ENCODE measurements around the gene FHIT. TPM values are rescaled to one million over a fixed set of nuclear protein-coding genes. Genes with fewer than 3 reads are reported as not detected.

The FHIT gene
- total RNA-seq, 1 donor from 2014 or later = 5.7 TPM

DNA sequence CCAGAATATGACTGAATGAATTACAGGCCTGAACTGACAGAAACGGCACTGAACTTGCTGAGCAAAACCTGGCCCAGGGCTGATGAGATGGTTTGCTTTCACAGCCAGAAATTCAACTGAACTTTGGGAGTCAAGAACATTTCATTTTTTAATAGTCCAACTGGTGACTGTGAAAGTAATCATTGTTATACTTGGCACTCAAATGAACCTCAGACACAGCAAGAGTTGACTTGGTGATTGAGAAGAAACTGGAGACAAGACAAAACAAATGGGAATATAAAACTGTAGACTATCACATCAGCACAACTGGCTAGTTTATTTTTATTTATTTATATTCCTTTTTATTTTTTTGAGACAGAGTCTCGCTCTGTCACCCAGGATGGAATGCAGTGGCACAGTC, 1342.6 kb downstream of the FHIT start:
- no peaks in the 10 kb centered on the region for H3K27me3 ChIP-seq
- H3K4me1 ChIP-seq = no peaks in the 10 kb centered on the region
- peaks cover 4% of the 10 kb centered on the region for H3K27me3 Mint-ChIP-seq (ENCODE audit: insufficient read depth, low read depth)
- no peak overlapping the region for H3K4me3 ChIP-seq
- no peak overlapping the region for H3K9ac ChIP-seq
- H3K36me3 Mint-ChIP-seq = no peaks in the 10 kb centered on the region
- H3K4me3 Mint-ChIP-seq = no peak overlapping the region
- no peaks in the 10 kb centered on the region for H3K9me3 ChIP-seq (ENCODE audit: low read depth)
- TF ChIP-seq EZH2 (IDR thresholded peaks at IDR 0.05) (no peak), CTCF (IDR thresholded peaks at IDR 0.05) (no peak), EZH2phosphoT487 (IDR thresholded peaks at IDR 0.05) (no peak)
- H3K27ac ChIP-seq = no peak overlapping the region
- H4K20me1 ChIP-seq (ENCODE audit: low read depth) = no peaks in the 10 kb centered on the region
- H3F3A ChIP-seq (ENCODE audit: low read depth) = no peaks in the 10 kb centered on the region
- no peaks in the 10 kb centered on the region for H3K4me1 Mint-ChIP-seq
- no peaks in the 10 kb centered on the region for H3K9me3 Mint-ChIP-seq
- no peak overlapping the region for H3K4me2 ChIP-seq
- H3K27ac Mint-ChIP-seq = no peak overlapping the region
- no peaks in the 10 kb centered on the region for H3K79me2 ChIP-seq (ENCODE audit: low read depth)
- no peaks in the 10 kb centered on the region for H3K36me3 ChIP-seq
- H2AFZ ChIP-seq (replicated peaks) = no peak overlapping the region
- no peak for DNase-seq (ENCODE audit: low spot score)

GRCh38 chr3:59908280-59908679, 1343.0 kb downstream of the FHIT start:
- H3K4me1 Mint-ChIP-seq = no peaks in the 10 kb centered on the region
- DNase-seq (ENCODE audit: low spot score) = peak; percentile 70

DNA sequence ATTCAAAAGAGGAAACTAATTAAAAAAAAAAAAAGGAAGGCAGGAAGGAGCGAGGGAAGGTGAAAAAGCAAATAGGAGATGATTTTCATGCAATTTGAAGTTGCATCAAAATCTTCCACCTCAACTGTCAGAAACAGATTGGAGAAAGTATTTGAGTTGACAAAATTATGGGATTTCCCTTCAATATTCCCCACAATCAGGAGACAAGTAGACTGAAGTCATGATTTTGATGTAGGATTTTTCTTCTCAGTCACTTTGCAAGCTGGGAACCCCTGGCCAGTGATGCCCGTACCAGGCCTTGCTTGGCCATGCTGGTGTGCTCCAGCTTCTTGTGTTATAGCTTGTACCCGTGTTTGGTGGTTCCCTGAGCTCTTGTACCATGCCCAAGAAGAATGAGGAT, 1347.0 kb downstream of the FHIT start:
- Mint-ChIP-seq H3K4me3 (no peak overlapping the region), H3K9me3 (no peaks in the 10 kb centered on the region), H3K4me1 (no peaks in the 10 kb centered on the region), H3K36me3 (no peaks in the 10 kb centered on the region), H3K27ac (no peak overlapping the region), H3K27me3 (ENCODE audit: insufficient read depth, low read depth) (peaks cover 2% of the 10 kb centered on the region)
- no peak for DNase-seq (ENCODE audit: low spot score)
- Histone ChIP-seq H3K27ac (no peak overlapping the region), H3F3A (ENCODE audit: low read depth) (no peaks in the 10 kb centered on the region), H3K4me2 (no peak overlapping the region), H3K9ac (no peak overlapping the region), H2AFZ (replicated peaks) (no peak overlapping the region), H3K79me2 (ENCODE audit: low read depth) (no peaks in the 10 kb centered on the region), H3K4me1 (no peaks in the 10 kb centered on the region), H3K9me3 (ENCODE audit: low read depth) (no peaks in the 10 kb centered on the region), H3K27me3 (no peaks in the 10 kb centered on the region), H3K4me3 (no peak overlapping the region), H3K36me3 (no peaks in the 10 kb centered on the region), H4K20me1 (ENCODE audit: low read depth) (no peaks in the 10 kb centered on the region)
- TF ChIP-seq EZH2phosphoT487 (IDR thresholded peaks at IDR 0.05) = no peak
- no peak for TF ChIP-seq EZH2 (IDR thresholded peaks at IDR 0.05)
- TF ChIP-seq CTCF (IDR thresholded peaks at IDR 0.05) = no peak

More at GRCh38 chr3:59908280-59908679, 1343.0 kb downstream of the FHIT start:
- H3K4me2 ChIP-seq = no peak overlapping the region
- no peaks in the 10 kb centered on the region for H3K9me3 ChIP-seq (ENCODE audit: low read depth)
- Mint-ChIP-seq H3K27ac (no peak overlapping the region), H3K36me3 (no peaks in the 10 kb centered on the region), H3K4me3 (no peak overlapping the region), H3K9me3 (no peaks in the 10 kb centered on the region), H3K27me3 (ENCODE audit: insufficient read depth, low read depth) (peaks cover 4% of the 10 kb centered on the region)
- H4K20me1 ChIP-seq (ENCODE audit: low read depth) = no peaks in the 10 kb centered on the region
- no peaks in the 10 kb centered on the region for H3K27me3 ChIP-seq
- TF ChIP-seq EZH2 (IDR thresholded peaks at IDR 0.05) = no peak
- TF ChIP-seq CTCF (IDR thresholded peaks at IDR 0.05) = no peak
- no peak for TF ChIP-seq EZH2phosphoT487 (IDR thresholded peaks at IDR 0.05)
- no peaks in the 10 kb centered on the region for H3K4me1 ChIP-seq
- no peak overlapping the region for H3K4me3 ChIP-seq
- no peaks in the 10 kb centered on the region for H3F3A ChIP-seq (ENCODE audit: low read depth)
- H3K36me3 ChIP-seq = no peaks in the 10 kb centered on the region
- H3K79me2 ChIP-seq (ENCODE audit: low read depth) = no peaks in the 10 kb centered on the region
- H2AFZ ChIP-seq (replicated peaks) = no peak overlapping the region
- no peak overlapping the region for H3K27ac ChIP-seq
- H3K9ac ChIP-seq = no peak overlapping the region

Measured in neural progenitor cell (in vitro differentiated cells).